Measurements from ENCODE around the gene ANKRD17.

The ANKRD17 gene

DNA sequence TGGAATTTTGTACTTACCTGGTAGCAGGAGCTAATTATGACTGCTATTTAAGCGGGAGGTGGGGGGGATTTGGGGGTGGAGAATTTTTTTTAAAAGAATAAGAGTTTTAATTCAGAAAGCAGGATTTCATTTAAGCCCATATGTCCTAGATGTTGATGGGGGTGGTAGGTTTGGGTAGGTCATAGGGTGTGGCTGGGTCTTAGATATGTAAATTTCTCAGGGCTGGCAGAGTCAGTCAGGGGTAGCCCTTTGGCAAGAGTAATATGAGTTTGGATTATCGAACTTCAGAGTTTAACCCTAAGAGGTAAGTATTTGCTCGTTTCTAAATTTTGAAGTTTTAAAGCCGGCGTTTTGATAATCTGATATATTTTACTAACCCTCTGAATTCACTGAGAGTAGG is 153.9 kb downstream of the ANKRD17 start:
- no peak for DNase-seq

DNA sequence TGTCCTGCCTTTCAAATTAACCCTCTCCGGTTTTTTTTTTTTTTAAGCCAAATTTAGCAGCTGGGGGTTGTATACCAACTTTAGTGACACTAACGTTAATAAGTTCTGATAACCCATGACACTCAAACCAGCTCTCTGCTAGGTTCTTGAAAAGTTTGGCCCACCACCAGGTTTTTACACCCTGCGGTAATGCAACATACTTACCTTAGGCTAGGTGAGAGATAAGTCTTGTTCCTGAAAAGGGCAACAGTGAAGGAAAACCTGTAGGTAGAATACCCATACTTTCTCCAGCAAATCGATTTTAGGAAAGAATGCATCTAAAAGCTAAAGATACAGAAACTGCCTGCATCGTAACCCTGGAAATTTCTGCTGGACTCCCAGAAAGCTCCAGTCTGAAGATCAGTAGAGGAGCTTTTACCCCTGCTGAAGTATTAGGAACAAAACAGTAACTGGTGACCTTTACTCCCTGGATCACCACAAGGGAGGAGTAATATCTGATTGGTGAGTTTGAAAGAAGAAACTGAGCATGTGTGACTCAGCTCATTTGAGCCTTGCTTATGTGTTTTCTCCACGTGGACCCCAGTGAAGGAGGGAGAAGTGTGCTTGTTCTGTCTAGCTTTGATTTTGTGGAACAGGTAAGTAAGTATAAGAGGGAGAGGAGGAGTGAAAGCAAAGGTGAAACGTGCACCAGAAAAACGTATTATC is 154.6 kb downstream of the ANKRD17 start:
- DNase-seq: no peak

DNA sequence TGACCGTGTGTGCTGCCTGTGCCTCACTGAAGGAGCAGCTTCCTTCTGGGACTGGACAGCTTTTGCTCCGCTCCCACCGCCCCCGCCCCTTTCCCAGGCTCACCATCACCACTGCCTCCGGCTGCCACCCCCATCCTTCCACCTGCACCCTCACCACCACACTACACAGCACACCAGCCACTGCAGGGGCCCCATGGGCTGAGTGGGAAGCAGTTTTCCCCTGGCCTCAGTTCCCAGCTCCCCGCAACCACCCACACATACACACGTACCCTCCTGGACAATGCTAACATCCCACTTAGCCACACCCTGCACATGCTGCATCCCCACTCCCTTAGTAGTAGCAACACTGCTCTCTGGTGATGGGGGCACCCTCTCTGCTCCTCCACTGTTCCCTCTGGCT is 159.5 kb downstream of the ANKRD17 start:
- DNase-seq: peak; percentile 16

DNA sequence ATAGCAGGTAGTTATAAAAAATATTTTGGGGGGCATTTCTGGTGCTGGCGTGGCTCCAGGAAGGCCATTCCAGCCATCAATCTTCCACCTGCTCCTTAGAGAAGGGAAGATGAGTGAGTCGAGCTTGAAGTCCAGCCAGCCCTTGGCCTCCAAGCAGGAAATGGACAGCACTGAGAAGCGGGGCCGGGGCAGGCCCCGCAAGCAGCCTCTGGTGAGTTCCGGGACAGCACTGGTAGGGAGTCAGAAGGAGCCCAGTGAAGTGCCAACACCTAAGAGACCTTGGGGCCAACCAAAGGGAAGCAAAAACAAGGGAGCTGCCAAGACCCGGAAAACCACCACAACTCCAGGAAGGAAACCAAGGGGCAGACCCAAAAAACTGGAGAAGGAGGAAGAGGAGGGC is 159.9 kb downstream of the ANKRD17 start:
- peak; percentile 14 for DNase-seq

DNA sequence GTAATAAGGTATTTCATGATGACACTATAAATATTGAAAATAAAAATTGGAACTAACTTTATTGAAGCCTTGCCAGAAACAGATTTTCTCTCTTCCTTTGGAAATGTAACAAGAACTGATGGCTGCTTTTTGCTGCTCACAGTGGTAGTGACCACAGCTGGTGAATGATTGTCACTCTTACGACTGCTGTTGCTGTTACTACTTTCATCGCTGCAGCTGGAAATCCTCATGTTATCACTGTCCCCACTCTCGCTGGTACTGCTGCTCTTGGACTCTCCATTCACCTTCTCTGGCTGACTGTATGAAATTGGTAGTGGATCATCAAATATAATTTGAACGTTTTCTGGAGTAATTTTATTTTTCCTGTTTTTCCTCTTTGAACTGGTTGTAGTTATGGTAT is 160.6 kb downstream of the ANKRD17 start:
- DNase-seq: no peak

DNA sequence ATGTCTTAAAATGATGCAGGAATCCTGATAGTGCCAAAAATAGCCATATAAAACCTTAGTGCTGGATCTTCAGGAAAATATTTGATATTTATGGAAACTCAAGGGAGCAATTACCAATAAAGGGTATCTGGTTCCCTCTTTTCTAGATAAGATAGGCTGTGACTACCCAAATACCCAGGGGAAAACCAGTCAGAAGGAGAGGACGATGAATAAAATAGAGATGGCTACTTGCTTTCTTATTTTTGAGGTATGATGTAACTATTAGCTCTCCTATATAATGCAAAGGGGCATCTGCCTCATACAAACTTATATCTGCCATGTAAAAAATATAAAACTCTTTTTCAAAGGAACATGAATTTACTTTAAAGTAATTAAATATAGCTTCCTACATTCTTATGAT is 165.7 kb downstream of the ANKRD17 start:
- DNase-seq: no peak

DNA sequence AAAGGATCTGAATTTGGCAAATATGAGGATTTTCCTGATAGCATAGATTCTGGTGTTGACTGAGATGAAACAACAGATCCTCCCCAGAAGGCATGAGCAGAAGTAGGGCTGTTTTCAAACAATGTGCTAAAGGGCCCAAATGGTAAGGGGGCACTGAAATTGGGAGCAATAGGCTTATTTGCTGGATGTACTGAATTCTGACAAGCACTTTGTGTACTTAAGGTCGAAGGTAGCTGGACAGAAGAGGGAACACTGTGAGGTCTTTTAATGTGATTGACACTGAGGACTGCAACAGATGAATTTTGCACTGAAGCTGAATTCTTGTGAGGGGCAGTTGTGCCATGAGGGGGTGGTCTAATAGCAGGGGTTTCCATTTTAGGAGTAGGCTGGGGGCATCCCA is 167.9 kb downstream of the ANKRD17 start:
- DNase-seq: no peak

DNA sequence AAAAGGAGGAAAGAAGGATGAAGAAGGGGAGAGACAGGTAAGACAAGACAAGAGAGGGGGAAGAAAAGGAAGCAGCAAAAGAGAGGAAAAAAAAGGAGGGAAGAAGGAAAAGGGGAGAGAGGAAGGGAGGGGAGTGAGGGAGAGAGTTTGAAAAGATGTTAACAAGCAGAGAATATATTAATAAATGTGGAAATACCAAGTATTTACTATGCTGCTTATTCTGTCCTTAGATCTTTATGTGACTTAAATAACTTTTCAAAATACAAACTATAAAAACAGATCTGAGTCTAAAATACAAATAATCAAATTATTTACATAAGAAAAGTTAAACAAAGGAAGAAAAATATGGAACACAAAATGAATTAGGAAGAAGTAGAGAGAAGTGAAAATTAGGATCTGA is 170.7 kb downstream of the ANKRD17 start:
- no peak for DNase-seq

DNA sequence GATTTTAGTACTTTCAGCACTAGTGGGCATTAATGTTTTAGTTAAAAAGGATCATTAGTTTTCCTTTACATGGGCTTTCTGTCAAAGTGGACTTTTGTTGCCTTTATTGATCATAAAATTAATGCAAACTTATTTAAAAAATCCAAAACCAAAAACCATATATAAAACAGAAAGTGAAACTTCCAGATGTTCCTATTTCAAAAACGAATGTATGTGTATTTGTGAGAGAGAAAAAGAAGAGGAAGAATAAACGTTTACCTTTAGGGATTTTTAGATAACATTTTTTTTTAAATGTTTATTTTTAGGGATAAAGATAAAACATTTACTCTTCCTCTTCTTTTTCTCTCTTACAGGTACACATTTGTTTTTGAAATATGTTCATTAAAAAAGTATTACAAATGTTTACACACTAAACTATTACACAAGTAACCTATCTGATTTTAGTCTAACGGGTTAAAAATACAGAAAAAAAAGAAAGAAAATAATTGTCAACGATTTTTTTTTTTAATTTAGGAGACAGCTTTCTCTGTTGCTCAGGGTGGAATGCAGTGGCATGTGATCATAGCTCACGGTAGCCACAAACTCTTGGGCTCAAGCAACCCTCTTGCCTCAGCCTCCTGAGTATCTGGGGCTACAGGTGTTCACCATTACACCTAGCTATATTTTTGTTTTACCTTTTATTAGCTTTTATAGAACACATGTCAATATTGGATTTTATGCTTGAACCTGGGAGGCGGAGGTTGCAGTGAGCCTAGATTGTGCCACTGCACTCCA is 172.3 kb downstream of the ANKRD17 start:
- DNase-seq: no peak

DNA sequence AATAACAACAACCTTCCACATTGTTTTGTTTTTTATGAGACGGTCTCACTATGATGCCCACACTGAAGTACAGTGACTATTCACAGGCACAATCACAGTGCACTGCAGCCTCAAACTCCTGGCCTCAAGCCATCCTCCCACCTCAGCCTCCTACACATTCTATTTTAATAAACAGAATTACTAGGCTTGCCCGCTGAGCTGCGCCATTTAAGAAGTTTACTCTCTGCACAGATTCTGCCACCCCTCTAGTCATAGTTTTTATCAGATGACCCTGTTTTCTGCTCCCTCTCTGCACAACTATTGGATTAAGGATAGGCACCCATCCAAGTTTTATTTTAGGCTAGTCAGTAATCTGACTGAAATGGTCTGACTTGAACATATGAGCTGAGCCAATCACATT is 177.8 kb downstream of the ANKRD17 start:
- no peak for DNase-seq

DNA sequence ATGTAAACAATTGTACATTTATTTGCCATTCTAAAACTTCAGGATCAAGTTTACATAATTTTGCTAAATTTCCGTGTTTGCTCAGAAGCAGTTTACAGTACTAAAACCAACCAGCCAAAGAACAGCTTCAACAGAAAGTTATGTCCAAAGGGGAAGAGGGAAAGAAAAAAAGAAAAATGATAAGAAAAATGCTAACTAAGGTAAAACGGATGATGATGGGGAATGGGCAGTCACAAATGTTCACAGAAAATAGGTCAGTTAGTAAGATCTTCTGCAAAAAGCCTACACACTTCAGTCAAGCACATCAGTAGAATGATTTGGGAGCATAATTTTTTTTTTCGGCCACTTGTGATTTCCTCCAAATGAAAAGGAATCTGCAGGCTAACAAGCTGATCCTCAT is 182.8 kb downstream of the ANKRD17 start:
- no peak for DNase-seq

DNA sequence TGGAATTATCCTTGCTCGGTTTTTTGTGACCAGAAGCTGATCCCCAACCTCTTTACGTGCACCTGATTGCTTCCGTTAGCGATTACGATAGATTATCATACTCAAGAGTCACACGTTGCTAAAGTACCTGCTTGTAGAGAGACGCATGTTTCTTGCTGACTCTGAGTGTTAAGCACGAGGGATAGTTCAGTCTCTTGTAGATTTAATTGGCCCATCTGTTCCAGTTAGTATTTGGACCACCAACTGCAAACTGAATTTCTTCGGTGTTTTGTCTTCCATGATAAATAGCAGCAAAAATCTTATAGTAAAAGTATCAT is 188.6 kb downstream of the ANKRD17 start:
- no peak for DNase-seq

DNA sequence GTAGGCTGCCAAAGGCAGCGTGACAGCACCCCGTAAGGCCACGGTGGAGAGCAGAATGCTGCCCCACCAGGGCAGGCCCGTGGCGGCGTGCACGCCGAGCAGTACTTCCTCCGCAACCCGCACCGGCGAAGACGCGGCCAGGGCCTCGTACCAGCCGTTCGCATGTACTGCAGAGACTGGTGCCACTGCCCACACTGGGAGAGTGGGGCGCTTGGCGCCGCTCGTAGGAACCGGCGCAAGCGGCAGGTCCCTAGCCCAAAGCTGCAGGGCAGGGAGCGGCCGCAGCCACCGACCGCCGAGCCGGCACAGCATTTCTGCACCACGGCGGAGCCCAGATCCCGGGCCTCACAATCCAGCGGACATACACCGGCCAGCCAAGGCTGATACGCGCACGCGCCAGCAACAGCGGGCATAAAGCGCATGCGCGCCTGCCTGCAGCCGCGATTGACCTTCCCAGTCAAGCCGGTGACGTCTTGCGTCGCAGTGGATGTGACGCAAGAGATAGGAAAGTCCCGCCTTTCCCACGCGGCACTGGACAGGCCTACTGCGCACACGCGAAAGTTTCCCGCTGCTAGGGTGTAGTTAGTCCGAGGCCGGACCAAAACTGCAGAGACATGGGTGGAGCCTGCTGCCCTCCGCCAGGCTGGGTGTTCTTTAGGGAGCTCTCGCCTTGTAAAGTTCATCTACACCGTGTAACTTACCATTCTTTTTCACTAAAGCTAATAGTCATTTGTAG is 189.1 kb downstream of the ANKRD17 start, which contains the start of gene COX18:
COX18 (minus strand) TSS at position 379 of the 736 bp plus-strand sequence; CDS start at position 312, 67 bp downstream.
- peak; percentile 99 for DNase-seq

DNA sequence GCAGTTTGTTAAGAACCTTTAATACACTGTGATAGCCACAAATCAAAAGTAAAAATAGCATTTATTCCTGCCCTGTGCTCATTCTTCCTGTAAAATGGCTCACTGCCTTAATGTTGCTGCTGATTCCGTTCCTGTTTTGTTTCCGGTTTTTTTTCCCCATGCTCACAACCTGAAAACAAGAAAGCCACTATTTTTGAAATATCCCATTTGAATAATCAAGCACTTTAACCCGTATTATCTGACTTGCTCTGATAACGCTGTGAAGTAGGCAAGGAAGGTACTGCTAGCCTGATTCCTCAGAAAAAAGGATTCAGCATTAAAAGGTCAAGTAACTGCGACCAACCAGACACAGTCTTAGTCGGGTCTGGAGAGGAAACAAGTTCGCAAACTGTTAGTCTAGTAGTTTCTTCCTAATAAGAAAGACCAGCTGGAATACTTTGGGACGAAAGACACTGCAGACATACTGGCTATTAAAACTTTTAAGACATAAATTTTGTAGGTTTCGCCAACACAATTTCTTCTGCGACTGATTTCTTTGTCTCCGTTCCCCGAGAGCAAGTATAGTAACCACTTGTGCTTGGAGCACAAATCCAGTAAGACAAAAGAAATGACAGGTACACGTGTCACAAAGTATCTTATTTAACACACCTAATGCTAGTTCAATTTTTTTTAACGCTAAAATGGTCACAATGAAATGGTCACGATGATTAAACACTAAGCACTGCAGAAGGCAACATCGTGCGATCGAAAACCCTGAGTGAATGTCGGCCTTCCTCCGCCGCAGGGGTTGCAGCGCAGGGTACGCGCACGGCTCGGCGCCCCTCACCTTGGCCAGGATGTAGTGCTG is 189.9 kb downstream of the ANKRD17 start:
- no peak for DNase-seq

DNA sequence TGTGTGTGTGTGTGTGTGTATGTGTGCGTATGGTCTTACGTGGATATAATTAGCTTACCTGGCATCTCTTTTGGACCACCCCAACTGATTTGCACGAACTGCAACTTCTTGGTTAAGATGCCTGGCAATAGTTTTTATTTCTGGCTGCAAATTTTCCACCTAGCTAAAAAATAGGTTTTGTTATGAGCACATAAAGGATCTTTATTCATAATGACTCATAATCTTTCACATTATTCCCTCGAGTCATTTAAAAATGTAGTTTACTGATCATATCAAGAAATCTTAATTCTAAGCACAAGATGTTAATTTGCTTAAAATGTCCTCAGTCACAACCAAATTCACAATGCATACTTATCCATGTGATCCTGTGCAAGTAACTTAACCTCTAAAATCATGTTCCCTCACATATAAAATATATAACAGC is 190.6 kb downstream of the ANKRD17 start:
- no peak for DNase-seq

DNA sequence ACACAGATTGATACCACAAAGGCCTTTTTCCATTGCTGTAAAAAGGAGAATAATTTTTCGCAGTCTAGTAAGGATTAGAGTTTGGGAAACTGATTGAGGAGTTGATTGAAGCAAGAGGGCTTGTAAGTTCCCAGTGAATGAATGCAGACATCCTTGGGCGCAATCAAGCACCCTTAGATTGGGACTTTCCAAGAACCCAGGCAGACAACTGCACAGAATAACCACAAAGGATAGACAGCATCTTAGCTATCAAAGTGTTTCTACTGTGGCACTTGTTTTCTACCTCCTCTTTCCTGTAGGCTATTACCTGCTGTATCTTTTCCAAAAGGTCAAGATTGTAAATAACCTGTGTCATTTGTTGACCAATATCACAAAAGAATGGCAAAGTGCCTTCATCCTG is 191.7 kb downstream of the ANKRD17 start:
- no peak for DNase-seq

DNA sequence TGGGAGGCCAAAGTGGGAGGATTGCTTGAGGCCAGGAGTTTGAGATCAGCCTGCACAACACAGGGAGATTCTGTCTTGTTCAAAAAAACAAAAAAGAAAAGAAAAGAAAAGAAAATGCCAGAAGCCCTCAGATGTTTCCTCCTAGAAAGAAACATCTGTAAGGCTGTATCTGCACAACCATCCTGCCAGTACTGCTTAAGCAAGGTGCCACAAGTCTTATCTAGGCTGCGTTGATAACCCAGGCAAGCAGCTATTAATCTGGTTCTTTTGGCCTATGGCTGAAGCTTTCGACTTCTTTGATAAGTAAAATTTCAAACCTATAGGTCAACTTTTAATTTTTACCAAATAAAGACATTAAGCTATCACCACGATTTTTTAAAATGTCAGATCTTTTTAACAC is 192.2 kb downstream of the ANKRD17 start:
- DNase-seq: no peak

DNA sequence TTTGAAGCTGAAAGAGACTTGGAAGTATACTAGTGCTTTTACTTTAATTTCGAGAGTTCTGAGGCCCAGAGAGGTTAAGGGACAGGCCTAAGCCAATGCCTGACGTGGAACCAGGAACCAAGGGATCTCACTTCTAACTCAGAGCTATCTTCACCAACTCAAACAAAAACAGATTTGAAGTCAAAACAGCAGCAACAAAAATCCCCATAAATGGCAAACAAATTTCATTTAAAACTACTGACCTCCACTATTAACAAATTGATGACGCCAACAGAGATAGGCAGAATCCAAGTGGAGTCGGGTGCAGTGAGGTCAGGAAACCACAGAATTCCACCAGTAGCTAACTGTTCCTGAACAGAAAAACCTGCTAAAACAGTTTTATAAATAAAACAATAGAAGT is 194.1 kb downstream of the ANKRD17 start:
- no peak for DNase-seq

DNA sequence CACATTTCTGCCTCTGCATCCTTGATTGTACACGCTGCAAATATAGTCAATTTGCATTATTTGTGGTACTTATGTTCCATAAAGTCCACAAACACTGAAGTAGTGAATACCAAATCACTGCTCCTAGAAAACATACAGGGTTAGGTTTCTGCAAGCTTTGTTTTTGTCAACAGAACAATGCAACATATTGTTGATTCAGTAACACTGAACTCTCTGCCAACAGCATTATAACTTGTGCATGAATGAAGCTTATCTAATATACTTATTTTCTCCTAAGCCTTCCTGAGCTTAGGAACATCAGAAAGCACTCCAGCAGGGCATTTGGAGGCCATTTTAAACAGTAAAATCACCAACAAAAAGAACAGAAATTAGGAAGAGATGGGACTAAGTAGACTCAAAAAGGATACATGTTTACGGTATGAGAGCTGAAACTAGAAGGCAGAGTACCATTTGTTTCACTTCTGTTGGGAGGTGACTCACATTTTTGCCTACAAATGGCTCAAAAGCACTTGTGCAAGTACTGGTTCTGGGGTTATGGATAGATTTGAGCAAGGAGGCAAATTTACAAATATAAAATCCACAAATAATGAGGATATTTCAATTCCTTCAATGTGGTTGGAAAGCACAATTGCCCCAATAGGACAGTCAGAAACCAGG is 203.2 kb downstream of the ANKRD17 start:
- DNase-seq: no peak

DNA sequence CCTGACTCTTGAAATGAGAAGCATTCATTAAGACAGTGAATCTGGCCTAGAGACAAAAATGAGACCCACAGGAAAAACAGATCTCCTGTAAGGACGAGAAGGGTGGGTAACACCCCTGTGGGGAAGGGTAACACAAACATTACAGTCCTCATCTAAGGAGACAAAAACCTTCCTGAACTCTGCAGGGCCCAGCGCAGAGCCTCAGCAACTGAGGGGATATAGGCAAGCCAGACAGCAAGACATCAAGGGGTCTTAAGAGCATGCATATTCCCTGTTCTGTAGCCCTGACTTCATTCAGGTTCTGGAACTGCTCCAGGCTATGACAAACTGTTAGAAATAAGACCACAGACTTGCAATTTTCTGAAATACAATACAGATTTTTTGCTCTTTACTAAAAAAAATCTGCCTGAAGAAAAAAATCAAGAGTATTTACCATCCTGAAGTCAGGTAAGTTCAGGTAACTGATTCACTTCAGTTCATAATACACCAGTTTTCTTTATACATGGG is 204.6 kb downstream of the ANKRD17 start:
- DNase-seq: no peak

DNA sequence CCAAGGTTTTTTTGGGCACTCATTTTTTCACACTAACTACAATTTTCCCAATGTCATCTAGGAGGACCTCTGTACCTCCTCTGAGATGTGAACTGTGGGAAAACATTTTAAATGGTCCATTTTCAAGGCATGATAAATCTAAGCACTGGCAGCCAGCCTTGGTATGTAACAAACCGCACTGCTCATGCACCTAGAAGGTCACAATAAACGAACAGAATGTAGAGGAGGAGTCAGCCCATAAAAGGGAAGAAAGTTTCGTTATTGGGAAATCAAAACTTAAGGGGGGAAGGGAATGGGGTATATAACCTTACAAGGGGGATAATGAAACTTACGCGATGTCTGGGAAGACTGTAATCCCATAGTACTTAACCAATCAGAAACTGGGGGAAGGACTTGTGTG is 205.5 kb downstream of the ANKRD17 start:
- DNase-seq: no peak

DNA sequence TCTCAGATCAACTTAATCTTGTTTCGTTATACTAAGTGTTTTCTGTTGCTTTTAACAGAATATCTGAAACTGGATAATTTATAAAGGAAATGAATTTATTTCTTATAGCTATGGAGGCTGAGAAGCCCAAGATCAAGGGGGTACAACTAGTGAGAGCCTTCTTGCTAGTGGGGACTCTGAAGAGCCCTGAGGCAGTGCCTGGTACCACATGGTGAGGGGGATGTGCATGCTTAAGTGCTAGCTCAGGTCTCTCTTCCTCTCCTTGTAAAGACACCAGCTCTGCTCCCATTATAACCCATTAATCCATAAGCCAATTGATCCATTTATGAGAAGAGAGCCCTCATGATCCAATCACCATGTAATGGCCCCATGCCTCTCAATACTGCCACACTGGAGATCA is 207.0 kb downstream of the ANKRD17 start:
- DNase-seq: no peak
